ENCODE measurements around the gene CAMTA1. TPM values are rescaled to one million over a fixed set of nuclear protein-coding genes. Genes with fewer than 3 reads are reported as not detected.
A peak's percentile ranks its signal among the peaks of the same experiment; 100 is the strongest.

CAMTA1 gene
- total RNA-seq, 1 donor from 2014 or later: 47.9 TPM

DNA sequence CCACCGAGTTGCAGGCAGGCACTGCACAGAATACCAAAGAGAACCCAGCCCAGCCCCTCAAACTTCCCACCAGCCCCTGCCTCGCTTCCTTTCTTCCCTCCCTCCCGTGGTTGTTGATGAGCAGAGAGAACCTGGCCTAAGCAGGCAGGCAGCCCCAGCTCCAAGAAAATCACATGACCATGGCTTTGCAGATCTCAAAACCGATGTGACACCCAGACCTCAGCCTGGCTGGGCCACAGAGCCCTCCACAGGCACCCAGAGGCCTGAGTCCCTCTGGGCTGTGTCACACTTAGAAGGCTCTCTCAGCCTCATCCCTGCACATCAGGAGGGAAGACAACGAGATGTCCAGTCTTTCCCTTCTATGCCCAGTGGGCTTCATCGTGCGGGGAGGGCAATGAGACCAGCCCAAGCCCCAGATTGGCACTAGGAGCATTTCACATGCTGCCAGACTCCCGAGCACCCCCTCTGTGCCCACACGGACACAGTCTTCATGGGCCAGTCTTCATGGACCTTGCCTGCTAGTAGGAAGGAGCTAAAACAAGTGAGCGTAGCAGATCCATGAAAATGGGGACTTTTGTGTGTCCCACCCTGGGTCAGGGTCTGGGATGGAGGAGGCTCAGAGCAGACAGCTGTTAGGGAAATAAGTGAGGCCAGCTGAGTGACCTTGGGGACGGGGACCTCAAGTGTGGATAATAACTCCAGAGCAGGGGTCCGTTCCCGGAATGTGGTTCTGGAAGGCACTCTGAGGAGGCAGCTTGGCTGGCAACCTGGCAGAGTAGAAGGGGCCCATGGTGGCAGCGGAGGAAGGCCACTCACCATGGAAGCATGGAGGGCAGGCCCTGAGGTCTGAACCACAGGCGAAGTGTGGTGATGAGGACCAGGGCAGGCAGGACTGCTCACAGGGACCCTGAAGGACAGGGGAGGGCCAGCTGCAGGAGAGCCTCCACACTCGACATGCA, 781.4 kb downstream of the CAMTA1 start:
- DNase-seq (no peak), ATAC-seq (no peak)
- intact Hi-C loops (cut with DNase I): no loop called here

DNA sequence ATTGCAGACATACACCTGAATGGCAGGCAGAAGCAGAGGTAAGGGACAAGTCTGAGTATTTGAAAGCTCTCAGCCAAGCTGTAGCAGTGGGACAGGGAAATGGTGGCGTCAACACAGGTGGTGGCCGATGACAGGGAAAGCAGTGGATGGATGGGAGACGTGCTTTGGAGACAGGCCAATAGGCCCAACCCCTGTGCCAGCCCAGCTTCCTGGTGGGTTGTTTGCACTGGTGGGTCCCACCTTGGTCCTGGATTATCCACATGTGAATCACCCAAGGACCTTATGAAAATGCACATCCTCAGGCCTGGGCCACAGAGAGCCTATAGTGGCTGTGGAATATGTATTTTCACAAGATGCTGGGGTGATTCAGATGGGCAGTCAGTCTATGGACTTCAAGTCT, 782.1 kb downstream of the CAMTA1 start:
- Histone ChIP-seq H3K4me1 (no peaks in the 10 kb centered on the region), H3K27me3 (ENCODE audit: low read depth) (no peaks in the 10 kb centered on the region), H3K27ac (no peak overlapping the region), H3K4me3 (no peak overlapping the region), H3K36me3 (no peaks in the 10 kb centered on the region), H3K9me3 (no peaks in the 10 kb centered on the region)
- intact Hi-C loops (cut with DNase I): no loop called here
- TF ChIP-seq, protein P1, sequence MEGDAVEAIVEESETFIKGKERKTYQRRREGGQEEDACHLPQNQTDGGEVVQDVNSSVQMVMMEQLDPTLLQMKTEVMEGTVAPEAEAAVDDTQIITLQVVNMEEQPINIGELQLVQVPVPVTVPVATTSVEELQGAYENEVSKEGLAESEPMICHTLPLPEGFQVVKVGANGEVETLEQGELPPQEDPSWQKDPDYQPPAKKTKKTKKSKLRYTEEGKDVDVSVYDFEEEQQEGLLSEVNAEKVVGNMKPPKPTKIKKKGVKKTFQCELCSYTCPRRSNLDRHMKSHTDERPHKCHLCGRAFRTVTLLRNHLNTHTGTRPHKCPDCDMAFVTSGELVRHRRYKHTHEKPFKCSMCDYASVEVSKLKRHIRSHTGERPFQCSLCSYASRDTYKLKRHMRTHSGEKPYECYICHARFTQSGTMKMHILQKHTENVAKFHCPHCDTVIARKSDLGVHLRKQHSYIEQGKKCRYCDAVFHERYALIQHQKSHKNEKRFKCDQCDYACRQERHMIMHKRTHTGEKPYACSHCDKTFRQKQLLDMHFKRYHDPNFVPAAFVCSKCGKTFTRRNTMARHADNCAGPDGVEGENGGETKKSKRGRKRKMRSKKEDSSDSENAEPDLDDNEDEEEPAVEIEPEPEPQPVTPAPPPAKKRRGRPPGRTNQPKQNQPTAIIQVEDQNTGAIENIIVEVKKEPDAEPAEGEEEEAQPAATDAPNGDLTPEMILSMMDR (IDR thresholded peaks at IDR 0.05): no peak
- no peak for ATAC-seq
- no peak for DNase-seq

More for the DNA sequence above, 781.4 kb downstream of the CAMTA1 start:
- no peak overlapping the region for H3K4me3 ChIP-seq
- H3K27ac ChIP-seq: no peak overlapping the region
- H3K9me3 ChIP-seq: no peaks in the 10 kb centered on the region
- TF ChIP-seq, protein P1 (IDR thresholded peaks at IDR 0.05): no peak
- H3K27me3 ChIP-seq (ENCODE audit: low read depth): no peaks in the 10 kb centered on the region
- no peaks in the 10 kb centered on the region for H3K36me3 ChIP-seq
- H3K4me1 ChIP-seq: no peaks in the 10 kb centered on the region

DNA sequence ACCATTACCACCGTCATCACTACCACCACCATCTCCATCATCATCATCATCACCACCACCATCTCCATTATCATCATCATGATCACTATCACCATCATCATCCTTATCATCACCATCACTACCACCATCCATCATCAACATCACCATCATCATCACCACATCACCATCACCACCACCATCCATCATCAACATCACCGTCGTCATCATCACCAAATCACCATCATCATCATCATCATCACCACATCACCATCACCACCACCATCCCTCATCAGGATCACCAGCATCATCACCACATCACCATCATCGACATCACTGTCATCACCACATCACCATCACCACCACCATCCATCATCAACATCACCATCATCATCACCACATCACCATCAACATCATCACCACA, 782.8 kb downstream of the CAMTA1 start:
- Histone ChIP-seq H3K27ac (no peak overlapping the region), H3K36me3 (no peaks in the 10 kb centered on the region), H3K4me3 (no peak overlapping the region), H3K9me3 (no peaks in the 10 kb centered on the region), H3K27me3 (ENCODE audit: low read depth) (no peaks in the 10 kb centered on the region), H3K4me1 (peaks cover 4% of the 10 kb centered on the region)
- intact Hi-C loops (cut with DNase I): no loop called here
- ATAC-seq: no peak
- TF ChIP-seq, protein P1 (IDR thresholded peaks at IDR 0.05): no peak
- DNase-seq: no peak

DNA sequence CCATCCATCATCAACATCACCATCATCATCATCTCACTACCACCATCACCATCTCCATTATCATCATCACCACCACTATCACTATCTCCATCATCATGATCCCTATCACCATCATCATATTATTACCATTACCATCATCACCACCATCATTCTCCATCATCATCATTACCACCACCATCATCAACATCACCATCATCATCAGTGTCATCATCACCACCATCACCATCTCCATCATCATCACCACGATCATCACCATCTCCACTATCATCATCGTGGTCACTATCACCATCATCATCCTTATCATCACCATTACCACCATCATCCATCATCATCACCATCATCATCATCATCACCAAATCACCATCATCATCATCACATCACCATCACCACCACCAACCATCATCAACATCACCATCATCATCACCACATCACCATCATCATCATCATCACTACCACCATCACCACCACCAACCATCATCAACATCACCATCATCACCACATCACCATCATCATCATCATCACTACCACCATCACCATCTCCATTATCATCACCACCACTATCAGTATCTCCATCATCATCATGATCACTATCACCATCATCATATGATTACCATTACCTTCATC, 783.8 kb downstream of the CAMTA1 start:
- Histone ChIP-seq H3K9me3 (no peaks in the 10 kb centered on the region), H3K27ac (no peak overlapping the region), H3K36me3 (no peaks in the 10 kb centered on the region), H3K4me1 (peaks cover 13% of the 10 kb centered on the region), H3K4me3 (no peak overlapping the region), H3K27me3 (ENCODE audit: low read depth) (no peaks in the 10 kb centered on the region)
- ATAC-seq: no peak
- no peak for DNase-seq
- TF ChIP-seq, protein P1 (IDR thresholded peaks at IDR 0.05): no peak
- intact Hi-C loops (cut with DNase I): no loop called here

DNA sequence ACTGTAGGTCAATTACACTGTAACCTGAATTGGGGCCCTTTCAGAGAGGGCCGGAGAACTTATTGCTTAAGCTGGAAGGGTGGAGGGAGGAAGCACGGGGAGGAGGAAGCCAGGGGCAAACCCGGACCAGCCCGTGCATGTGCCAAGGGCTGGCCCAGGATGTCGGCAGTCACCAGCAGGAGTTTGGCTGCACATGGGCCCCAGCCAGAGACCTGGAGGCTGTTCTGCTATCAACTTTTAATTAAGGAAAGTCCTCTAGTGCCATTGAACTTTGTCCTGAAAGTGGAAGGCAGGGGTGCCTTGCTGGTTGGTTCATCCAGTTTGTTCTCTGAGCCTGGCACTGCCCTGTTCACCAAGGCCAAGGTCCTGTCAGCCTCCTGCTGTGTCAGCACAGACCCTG, 785.1 kb downstream of the CAMTA1 start:
- Histone ChIP-seq H3K4me3 (no peak overlapping the region), H3K27me3 (ENCODE audit: low read depth) (no peaks in the 10 kb centered on the region), H3K9me3 (no peaks in the 10 kb centered on the region), H3K36me3 (no peaks in the 10 kb centered on the region), H3K27ac (no peak overlapping the region), H3K4me1 (peaks cover 26% of the 10 kb centered on the region)
- ATAC-seq: peak in 1 of 2 donors; percentile 31
- peak; percentile 44 for DNase-seq
- TF ChIP-seq, protein P1 (IDR thresholded peaks at IDR 0.05): no peak
- intact Hi-C loops (cut with DNase I): no loop called here

Data from lower lobe of right lung (tissue), 2 donors.